Measurements from ENCODE around the gene GOLGA6A. TPM values are rescaled to one million over a fixed set of nuclear protein-coding genes. Genes with fewer than 3 reads are reported as not detected.

Gene GOLGA6A
- total RNA-seq, 4 donors from 2014 or later, result 0.20 to 0.87 TPM; not detected in 2

- no peak for DNase-seq (ENCODE audit: low spot score in 2 of 2)
- Histone ChIP-seq H3K9me3 (no peaks in the 10 kb centered on the region), H3K4me3 (no peak overlapping the region), H3K4me1 (peaks cover 0 to 43% (median 2%) of the 10 kb centered on the region in 4 donors), H3K27ac (no peak overlapping the region), H3K27me3 (no peaks in the 10 kb centered on the region), H3K36me3 (peaks cover 6 to 72% (median 15%) of the 10 kb centered on the region in 3 donors)
- no peak for TF ChIP-seq EP300 (IDR thresholded peaks at IDR 0.05)
- TF ChIP-seq POLR2A (IDR thresholded peaks at IDR 0.05), result no peak
- TF ChIP-seq CTCF (IDR thresholded peaks at IDR 0.05), result no peak
- 77 to 79% methylated on average over 2 of the region's 2 CpGs for WGBS, 2 donors
Observed at GRCh38 chr15:74024687-74025086, 57.7 kb downstream of the GOLGA6A start.

- H3K27ac ChIP-seq, result no peak overlapping the region
- no peaks in the 10 kb centered on the region for H3K9me3 ChIP-seq
- DNase-seq (ENCODE audit: low spot score in 2 of 2), result no peak
- no peaks in the 10 kb centered on the region for H3K27me3 ChIP-seq
- peaks cover 0 to 40% (median 2%) of the 10 kb centered on the region in 4 donors for H3K4me1 ChIP-seq
- WGBS, 2 donors, result 94 to 96% methylated on average over 59 to 61 of the region's 66 CpGs
- H3K36me3 ChIP-seq, result peaks cover 6 to 70% (median 15%) of the 10 kb centered on the region in 3 donors
- no peak for TF ChIP-seq EP300 (IDR thresholded peaks at IDR 0.05)
- no peak for TF ChIP-seq POLR2A (IDR thresholded peaks at IDR 0.05)
- no peak for TF ChIP-seq CTCF (IDR thresholded peaks at IDR 0.05)
- no peak overlapping the region for H3K4me3 ChIP-seq
Observed at GRCh38 chr15:74022706-74023470, 59.5 kb downstream of the GOLGA6A start.

Small RNA genes within 50 kb of the gene (small RNA-seq; reads per million reads assigned to genes)
- gene RN7SL429P, result not detected

Other genes starting within 250 kb of the GOLGA6A start
- gene TBC1D21, start 209.0 kb downstream of the GOLGA6A start, total RNA-seq, result not detected
- 10 to 100 TPM; 21.6 to 29.1 (median 24.4) TPM for gene LOXL1, start 156.1 kb downstream of the GOLGA6A start, total RNA-seq
- gene STOML1, start 90.3 kb downstream of the GOLGA6A start, total RNA-seq, result 10 to 100 TPM; 16.6 to 29.1 (median 21.5) TPM
- 100 to 1,000 TPM in 2 of 4 donors, 10 to 100 TPM in 2; 69.3 to 159 (median 89.4) TPM for gene PML, start 87.8 kb downstream of the GOLGA6A start, total RNA-seq
- 1 to 10 TPM in 1 of 4 donors, under 1 TPM in 2, not detected in 1; 0.66 to 1.5 (median 0.98) TPM for gene ISLR2, start 48.0 kb upstream of the GOLGA6A start, total RNA-seq
- gene ISLR, start 91.2 kb upstream of the GOLGA6A start, total RNA-seq, result 100 to 1,000 TPM in 3 of 4 donors, 10 to 100 TPM in 1; 41.7 to 250 (median 164) TPM
- 1 to 10 TPM in 1 of 4 donors, under 1 TPM in 1, not detected in 2; 0.39 to 1.9 TPM for gene STRA6, start 120.2 kb upstream of the GOLGA6A start, total RNA-seq
- gene CCDC33, start 153.8 kb upstream of the GOLGA6A start, total RNA-seq, result not detected